Body of pancreas (tissue), 4 donors: ENCODE measurements around the gene THSD4.

Source experiments
- POLR2A ChIP-seq, 3 donors: fragments of 450-650 bp; IDR thresholded peaks; one replicate each; pipeline ENCODE4 v1.6.1; 2016; ENCODE audit warnings: antibody characterized with exemption in 3 of 3, mild to moderate bottlenecking in 2 of 3
- TF ChIP-seq, protein P1 (sequence below), 7 experiments: fragments of 450-650 bp in 4 of 7; fragments of 200-600 bp in 3 of 7; sonication (generic) in 3 of 7; IDR thresholded peaks; one replicate each; pipeline ENCODE4 v1.5.1; 2016 to 2019; ENCODE audit warnings: antibody characterized with exemption in 7 of 7

DNA sequence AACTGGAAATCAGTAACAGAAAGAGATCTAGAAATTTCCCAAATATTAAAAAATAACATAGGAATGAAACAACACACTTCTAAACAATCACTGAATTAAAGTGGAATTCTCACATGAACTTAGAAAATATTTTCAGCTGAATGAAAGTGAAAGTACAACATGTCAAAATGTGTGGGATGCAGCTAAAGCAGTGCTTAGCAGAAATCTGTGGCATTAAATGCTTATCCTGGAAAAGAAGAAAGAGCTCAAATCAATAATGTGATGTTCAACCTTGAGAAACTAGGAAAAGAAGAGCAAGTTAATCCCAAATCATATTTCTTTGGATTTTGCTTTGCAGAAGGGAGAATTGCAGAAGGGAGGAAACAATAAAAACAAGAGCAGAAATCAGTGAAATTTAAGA is 596.9 kb downstream of the THSD4 start:
- TF ChIP-seq, protein P1, sequence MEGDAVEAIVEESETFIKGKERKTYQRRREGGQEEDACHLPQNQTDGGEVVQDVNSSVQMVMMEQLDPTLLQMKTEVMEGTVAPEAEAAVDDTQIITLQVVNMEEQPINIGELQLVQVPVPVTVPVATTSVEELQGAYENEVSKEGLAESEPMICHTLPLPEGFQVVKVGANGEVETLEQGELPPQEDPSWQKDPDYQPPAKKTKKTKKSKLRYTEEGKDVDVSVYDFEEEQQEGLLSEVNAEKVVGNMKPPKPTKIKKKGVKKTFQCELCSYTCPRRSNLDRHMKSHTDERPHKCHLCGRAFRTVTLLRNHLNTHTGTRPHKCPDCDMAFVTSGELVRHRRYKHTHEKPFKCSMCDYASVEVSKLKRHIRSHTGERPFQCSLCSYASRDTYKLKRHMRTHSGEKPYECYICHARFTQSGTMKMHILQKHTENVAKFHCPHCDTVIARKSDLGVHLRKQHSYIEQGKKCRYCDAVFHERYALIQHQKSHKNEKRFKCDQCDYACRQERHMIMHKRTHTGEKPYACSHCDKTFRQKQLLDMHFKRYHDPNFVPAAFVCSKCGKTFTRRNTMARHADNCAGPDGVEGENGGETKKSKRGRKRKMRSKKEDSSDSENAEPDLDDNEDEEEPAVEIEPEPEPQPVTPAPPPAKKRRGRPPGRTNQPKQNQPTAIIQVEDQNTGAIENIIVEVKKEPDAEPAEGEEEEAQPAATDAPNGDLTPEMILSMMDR (IDR thresholded peaks at IDR 0.05), result no peak
- no peak for TF ChIP-seq POLR2A (IDR thresholded peaks at IDR 0.05)
